Measurements from ENCODE around the gene ZNRF3.

Gene ZNRF3

DNA sequence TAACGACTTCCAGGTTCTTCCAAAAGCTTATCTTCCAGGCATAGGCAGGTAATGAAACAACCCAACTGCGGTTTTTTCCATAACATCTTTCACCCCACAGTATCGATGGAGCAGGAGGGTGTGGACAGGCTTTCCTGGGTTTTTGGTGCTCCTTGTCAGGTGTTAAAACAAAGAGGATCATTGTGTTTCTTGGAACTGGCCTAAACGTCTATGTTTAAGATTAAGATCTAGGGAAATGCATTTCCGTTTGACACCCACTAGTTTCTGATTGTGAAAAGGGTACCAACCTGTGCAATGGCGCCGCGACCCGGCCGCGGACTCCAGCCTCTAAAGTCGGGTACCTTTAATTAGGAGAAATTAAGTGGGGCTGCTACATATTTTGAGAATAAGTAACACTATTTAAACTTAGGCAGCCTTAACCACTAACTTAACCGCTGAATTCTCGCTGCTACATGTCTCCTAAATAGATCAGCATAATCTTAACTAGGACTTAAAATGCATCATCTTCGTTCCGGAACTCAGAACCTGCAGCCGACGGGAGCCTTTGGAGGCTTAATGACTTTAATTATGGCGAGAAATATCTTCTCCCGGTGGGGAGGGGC lies 146.7 kb downstream of the ZNRF3 start:
- no peak for TF ChIP-seq CTCF (IDR thresholded peaks at IDR 0.05; ENCODE audit: low read depth, low read length)
- H3K4me3 ChIP-seq (replicated peaks in 1 of 2; ENCODE audit: low read depth in 2 of 2, low read length in 2 of 2): peak overlapping the region; percentile 25 to 32
- peak; percentile 24 to 25 for DNase-seq (ENCODE audit: low read depth in 2 of 2)

GRCh38 chr22:29030618-29031226 lies 147.3 kb downstream of the ZNRF3 start:
- TF ChIP-seq CTCF (IDR thresholded peaks at IDR 0.05; ENCODE audit: low read depth, low read length): no peak
- peak; percentile 79 to 82 for DNase-seq (ENCODE audit: low read depth in 2 of 2)

DNA sequence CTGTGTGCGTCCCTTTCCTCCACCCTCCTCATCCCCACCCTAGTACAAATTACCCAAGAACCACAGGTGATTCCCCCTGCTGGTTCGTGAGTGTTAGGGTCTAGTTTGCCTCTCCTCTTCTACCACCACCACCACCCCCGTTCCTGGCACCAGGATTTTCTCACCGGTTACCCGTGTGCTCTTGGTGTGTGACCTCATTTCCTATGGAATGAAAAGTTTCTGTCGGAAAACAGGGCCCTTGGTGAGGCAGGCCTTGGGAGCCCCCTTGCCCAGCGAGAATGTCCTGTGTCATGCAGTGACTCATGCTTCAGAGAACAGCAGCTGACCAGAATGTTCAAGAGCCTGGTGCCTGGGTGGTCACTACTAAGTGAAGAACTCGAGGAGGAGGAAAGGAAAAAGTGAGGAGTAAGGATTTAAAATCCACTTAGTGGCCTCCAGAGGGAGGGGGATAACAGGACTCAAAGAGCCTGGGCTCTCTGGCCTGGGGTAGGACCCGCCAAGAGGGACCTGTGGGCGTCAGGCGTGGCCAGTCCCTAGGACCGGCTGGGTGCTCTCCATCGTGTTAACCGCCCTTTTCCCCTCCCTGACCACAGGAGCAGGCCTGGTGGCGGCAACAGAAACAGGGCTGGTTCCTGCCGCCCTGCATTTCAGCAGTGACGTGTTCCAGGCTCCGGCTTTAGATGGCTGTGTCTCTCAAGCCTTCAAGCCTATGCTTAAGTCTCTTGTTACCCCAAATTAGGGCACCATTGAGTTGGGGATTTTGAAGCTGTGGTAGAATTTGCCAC lies 148.0 kb downstream of the ZNRF3 start:
- TF ChIP-seq CTCF (IDR thresholded peaks at IDR 0.05; ENCODE audit: low read depth, low read length): no peak
- peak; percentile 92 to 97 for DNase-seq (ENCODE audit: low read depth in 2 of 2)
- H3K4me3 ChIP-seq (replicated peaks in 1 of 2; ENCODE audit: low read depth in 2 of 2, low read length in 2 of 2): peak overlapping the region in 1 of 2 donors; percentile 32

More at GRCh38 chr22:29030618-29031226, 147.3 kb downstream of the ZNRF3 start:
- peak overlapping the region; percentile 25 to 32 for H3K4me3 ChIP-seq (replicated peaks in 1 of 2; ENCODE audit: low read depth in 2 of 2, low read length in 2 of 2)

- peak overlapping the region in 1 of 2 donors; percentile 30 for H3K4me3 ChIP-seq (replicated peaks in 1 of 2; ENCODE audit: low read depth in 2 of 2, low read length in 2 of 2)
- peak in 1 of 2 donors; percentile 7 for DNase-seq (ENCODE audit: low read depth in 2 of 2)
- TF ChIP-seq CTCF (IDR thresholded peaks at IDR 0.05; ENCODE audit: low read depth, low read length): no peak
Measured at GRCh38 chr22:29032014-29032475, 148.7 kb downstream of the ZNRF3 start.

- DNase-seq (ENCODE audit: low read depth in 2 of 2): peak; percentile 14 to 16
- no peak for TF ChIP-seq CTCF (IDR thresholded peaks at IDR 0.05; ENCODE audit: low read depth, low read length)
- no peak overlapping the region for H3K4me3 ChIP-seq (replicated peaks in 1 of 2; ENCODE audit: low read depth in 2 of 2, low read length in 2 of 2)
Measured at GRCh38 chr22:29032584-29032983, 149.2 kb downstream of the ZNRF3 start.

- DNase-seq (ENCODE audit: low read depth in 2 of 2): no peak
- no peak for TF ChIP-seq CTCF (IDR thresholded peaks at IDR 0.05; ENCODE audit: low read depth, low read length)
- H3K4me3 ChIP-seq (replicated peaks in 1 of 2; ENCODE audit: low read depth in 2 of 2, low read length in 2 of 2): no peak overlapping the region
Measured at GRCh38 chr22:29037340-29037932, 154.1 kb downstream of the ZNRF3 start.

Data from cardiac fibroblast (primary cell).